GM10847 (cell line): Measurements from ENCODE around the gene RAD51B.

Experiments used
- POLR2A ChIP-seq: IDR thresholded peaks from 2 replicates; pipeline ENCODE4 v1.6.1; 2011; ENCODE audit not compliant: insufficient read length; ENCODE audit errors: extremely low read depth

The RAD51B gene

DNA sequence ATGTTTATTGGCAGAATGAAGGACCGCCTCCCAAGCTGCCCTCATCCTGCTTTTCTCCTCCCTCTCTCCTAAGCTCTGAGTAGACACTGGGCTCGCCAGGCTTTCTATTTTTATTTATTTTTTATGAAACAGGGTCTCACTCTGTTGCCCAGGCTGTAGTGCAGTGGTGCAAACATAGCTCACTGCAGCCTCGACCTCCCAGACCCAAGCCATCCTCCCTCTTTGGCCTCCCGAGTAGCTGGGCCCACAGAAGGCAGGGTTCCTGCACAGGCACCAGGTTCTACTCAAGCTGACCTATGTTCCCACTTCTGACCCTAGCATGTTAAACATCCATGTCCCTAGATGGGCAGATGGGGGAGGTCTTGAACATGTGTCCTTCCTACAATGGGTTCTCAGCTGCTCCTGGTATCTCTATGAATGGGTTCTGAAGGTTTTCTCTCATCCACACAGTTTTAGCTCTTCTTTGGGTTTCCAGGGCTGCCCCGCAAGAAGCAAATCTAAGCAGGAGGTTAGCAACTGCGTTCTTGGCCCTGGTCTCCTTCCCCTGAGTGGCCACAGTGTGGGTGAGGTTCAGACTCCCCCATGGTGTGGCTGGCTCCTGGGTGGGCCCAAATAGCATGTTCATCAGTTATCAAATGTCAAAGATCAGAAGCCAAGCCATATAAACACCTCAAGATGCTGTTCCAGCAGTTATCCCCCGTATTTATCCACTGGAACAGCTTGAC, 805.9 kb downstream of the RAD51B start:
- no peak for TF ChIP-seq POLR2A

DNA sequence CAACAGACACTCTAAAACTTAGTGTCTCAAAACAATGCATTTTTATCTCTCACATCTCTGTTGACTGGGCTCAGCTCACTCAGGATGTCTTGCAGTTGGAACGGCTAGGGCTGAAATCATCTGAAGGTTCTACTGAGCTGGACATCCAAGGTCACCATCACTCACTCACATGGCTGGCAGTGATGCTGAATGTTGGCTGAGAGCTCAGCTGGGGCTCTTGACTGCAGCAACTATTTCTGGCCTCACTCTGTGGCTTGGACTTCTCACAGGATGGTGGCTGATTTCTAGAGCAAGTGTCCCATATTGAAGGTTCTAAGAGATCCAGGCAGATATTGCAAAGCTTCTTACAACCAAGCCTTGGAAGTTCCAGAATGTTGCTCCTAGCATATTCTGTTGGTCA, 806.8 kb downstream of the RAD51B start:
- no peak for TF ChIP-seq POLR2A

DNA sequence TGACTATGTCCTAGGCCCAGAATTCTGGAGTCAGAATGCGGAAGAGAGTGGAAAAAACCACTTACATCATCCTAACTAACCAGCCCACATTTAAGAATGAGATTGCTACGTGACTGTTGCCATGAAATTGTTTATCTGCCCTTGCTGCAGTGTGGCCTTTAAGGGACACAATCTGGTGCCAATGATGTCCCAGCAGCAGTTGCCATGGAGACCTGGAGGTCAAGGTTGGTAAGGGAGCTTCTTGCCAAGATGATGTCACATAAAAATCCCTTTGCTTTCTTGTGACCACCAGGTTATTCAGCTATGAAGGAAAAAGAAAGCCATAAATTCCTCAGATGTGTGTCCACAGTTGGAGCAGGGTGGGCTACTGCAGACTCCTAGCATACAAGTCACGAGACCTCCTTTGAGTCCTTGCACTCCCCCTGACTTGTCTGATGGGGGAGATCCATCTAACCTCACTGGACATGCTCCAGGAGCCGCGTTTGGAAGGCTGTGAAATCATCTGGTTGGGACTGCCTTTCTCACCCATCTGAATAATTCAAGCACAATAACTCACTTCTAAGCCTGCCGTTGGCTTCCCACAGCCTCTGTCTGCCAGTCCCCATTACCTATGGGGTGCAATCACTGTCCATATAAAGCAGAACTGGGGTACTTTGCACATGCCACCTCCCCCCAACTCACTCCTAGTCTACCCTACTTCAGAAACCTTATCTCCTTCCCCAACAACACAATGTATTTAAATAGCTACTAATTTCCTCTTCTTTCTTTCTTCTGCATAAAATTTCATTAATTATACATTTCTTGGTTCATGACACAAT, 807.7 kb downstream of the RAD51B start:
- no peak for TF ChIP-seq POLR2A

DNA sequence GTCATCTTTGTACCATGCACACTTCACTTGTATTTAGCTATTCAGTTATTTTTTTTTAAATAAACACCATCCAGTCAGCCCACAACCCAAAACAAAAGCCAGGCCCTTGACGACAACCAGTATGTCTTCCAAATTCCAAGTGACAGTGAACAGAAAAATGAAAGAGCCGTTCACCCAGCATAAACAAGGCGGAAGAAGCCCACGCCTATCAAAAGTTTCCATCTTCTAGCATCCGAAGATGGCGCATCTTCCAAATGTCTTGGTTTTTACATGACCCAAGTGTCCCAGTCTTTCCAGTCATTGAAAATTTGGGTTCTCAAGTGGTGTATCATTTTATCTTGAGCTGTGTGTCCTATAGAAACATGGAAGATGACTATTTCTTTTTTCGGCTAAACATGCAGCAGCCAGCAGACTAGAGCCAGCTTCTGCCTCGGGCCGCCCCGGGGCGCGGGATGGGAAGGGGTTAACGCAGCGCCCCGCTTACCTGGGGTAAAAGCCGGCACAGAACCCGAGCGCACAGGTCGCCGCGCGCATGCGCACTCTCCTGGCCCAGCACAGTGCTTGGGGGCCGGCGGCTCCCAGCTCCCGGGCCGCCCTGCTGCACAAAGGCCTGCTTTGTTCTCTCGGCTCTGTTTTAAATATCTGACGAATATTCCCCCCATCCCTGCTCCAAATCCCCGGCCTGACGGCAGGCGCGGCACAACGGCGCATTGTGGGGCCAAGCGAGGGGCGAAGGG, 808.5 kb downstream of the RAD51B start:
- no peak for TF ChIP-seq POLR2A

DNA sequence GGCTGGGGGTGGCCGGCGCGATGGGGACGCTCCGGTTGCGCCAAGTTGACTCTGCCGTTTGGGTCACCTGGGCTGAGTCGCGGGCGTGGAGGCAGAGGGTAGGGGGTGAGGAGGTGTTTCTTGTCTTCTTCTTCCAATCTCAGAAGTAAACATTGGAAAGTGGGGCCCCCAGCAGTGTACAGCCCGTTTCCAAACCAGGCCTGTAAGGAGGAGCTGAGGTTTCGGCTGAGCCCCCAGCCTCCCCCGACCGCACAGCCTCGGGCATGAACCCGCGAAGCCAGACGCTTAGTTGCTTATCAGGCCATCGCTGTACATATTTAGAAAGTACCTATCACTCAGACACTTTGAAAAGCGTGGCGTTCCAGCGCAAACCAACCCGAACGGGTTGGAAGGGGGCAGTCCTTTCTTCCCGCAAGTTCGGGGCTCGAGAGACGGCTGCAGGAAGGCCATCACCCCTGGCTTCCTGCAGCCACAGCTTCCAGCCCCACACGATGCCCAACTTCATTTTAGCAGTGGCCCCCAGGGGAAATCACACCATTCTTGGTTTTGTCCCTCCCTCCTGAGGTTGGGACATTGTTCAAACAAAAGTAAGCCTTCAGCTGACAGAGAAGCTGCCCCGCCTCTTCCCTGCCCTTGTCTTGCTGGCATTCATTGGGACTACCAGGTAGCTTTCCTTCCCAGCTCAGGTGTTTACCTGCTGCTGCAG, 809.2 kb downstream of the RAD51B start:
- no peak for TF ChIP-seq POLR2A

DNA sequence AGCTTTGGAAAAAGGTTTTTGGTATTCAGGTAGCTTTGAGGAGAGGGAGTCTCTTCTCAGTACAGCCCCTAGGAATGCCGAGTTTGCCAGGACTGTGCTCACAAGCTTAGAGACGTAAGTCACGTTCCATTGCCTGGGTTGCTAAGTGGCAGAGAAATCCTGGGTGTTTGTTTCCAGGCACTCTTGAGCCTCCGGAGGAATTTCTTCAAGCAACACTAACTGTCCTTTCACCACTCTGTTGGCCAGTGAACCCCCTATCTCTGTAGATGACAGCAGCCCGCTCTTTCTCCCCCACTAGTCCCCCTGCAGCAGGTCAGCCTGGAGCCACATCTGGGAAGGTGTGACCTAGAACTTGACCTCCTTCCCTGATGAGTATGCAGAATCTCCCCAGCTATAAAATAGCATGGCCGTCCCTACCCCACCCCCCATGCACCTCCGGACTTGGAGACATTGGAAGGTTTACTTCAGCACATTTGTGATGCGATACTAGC, 810.5 kb downstream of the RAD51B start:
- TF ChIP-seq POLR2A, result no peak

DNA sequence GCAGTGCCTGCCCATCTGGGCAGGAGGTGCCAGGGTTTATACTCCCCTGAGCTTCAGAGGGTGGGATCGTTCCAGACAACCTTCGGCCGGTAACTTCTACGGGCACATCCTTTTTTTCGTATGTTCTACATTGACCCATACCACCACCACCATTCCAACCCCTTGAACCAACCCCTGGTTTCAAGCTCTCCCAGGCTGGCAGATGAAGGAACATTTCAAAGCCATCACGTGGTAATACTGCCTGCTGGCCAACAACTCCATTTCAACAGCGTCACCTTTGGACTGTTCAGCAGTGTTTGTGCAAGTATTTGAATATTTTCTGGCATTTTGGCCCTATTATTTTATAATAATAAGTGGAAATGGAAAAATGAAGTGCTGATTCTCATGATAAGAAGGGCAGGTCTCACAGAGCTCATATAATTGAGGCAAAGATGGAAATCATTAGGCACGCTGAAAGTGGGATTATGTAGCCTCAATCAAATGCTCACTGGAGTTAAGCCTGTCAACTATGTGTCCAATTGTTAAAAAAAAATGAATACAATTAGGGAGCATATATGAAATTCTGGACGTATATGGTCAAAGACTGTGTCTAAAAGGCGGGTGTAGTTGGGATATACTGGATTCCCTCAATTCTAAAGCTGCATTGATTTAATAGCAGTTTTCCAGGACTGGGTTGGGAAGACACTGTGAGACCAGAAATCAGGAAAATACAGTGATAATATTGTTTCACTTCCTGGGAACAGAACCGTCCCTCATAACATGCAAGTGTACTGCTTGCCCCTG, 811.2 kb downstream of the RAD51B start:
- TF ChIP-seq POLR2A, result no peak

DNA sequence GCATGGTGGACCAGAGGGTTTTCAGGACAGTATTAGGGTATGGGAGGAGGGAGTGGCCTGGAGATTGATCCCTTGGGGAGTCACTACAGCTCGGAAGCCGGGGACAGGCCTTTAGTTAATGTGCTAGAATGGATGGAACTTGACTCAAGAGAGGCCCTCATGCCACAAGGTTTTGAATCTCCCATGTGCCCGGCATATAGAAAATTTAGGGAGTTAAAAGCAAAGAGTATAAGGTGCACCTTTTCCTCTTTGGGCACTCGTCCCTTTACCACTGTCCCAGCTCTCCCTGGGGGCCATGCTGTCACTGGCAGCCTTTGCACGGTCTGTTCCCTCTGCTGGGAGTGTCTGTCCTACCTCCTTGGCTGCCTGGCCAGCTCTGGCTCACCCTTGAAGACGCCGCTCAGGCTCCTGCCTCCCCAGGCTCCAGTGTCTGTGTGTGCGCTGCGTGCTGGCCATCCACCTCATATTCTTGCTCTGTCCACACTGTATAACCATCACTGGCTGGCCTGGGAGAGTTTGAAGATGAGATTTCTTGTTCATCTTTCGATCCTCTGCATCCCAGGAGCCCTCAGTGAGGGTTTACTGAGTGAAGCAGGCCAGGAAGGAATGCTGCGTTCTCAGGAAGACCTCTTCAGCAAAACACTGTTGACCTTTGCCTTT, 811.9 kb downstream of the RAD51B start:
- no peak for TF ChIP-seq POLR2A

DNA sequence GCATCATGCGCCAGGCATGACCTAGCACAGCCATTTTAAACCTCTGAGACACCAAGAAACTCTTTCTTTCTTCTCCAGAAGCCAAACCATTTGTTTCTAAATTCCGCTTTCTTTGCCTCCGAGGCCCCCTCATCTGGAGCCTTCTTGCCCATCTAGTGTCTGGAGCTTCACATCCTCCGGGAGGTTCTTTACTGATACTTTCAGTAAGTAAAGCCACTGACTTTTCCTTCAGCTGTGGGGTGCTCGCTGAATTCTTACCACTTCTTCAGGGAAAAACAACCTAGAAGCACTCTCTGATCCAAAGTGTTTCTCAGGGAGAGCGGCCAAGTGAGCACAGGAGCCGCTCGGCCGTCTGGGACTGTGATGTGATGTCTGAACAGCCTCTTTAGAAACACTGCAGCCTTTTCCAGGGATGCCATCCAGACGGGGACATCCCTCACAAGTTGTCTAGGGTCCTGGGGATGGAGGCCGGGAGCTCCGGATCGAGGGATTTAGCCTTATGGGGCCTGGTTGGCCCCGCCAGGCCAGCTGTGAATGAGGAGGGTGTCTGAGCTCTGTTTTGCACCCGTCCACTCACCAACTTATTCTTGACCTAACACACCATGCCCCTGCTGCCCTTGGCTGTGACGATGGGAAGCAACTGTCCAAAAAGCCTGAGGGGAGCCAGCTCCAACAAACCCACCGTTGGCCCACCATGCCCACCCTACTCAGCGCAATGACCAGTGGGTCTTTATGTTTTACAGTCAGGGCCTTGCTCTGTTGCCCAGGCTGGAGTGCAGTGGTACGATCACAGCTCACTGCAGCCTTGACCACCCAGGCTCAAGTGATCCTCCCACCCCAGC, 812.7 kb downstream of the RAD51B start:
- no peak for TF ChIP-seq POLR2A

DNA sequence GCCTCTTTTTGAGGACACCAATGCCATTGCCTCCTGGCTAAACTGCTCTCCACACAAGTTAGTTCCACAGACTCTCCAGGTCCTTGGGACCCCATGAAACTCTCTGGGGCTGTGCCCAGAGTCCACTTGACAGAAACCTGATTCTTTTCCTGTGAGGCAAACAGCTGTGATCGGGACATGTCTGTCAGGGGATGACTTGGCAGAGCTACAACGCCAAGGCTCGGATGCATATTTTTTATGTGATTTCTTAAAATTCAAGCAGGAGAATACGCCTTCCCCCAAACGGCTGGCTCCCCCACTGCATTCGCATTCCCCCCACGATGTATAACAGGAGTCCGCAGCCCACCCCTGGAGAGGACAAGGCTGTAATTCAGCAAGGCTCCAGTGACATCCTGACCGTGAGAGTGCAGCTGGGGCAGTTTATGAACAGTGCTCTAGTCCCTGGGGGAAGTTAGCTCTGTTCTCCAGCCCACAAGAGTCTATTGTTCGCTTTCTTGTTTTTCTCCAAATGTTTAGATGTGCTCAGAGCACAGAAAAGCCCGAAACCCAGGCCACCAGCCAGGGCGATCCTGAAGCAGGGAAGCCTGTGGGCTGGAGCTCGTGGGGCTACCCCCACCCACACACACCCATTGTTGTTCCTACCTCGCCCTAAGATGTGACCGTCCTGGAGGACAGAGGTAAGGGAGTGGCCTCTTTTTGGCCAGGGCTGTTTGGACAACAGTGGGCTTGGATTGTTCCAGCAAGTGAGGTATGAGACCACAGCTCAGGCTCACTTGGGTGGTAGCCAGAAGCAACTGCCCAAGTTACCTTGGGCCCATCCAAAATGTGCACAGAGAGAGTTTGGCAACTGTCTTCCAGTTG, 813.8 kb downstream of the RAD51B start:
- TF ChIP-seq POLR2A, result no peak

DNA sequence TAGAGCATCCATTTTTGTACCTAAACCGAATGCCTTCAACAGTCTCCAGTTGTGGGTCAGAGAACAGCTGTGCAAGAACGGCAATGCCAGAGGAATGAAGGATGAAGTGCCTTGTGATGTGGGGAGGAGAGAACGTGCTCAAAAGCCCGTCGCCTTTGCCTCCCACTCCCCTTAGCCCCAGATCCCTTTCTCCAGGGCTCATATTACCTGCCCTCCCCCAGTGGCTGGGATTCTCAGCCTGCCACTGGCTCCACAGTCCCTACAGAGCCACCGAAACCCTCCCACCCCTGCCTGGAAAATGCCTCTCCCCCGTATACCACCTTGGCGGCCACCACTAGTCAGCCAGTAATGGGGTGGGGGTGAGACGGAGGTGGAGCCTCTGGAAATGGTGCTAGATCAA, 814.8 kb downstream of the RAD51B start:
- TF ChIP-seq POLR2A, result no peak
